ENCODE data around the gene UGGT2. TPM values are rescaled to one million over a fixed set of nuclear protein-coding genes. Genes with fewer than 3 reads are reported as not detected.
"Not testable (repeated sequence)": the region's sequence is repeated elsewhere in the genome, so short reads cannot be mapped to it uniquely, and the experiment has no call there.

The UGGT2 gene
- total and polyA plus RNA-seq, 8 donors, result 24.1 to 50.0 (median 43.3) TPM

- DNase-seq, result no peak
- Histone ChIP-seq H3K36me3 (peaks cover 0 to 4% of the 10 kb centered on the region in 2 donors), H3K4me1 (no peaks in the 10 kb centered on the region), H3K27ac (no peak overlapping the region), H3K9me3 (peaks cover 0 to 6% of the 10 kb centered on the region in 2 donors), H3K4me3 (no peak overlapping the region), H3K27me3 (no peaks in the 10 kb centered on the region)
- ATAC-seq, result no peak
- TF ChIP-seq CTCF (IDR thresholded peaks at IDR 0.05), result no peak
- intact Hi-C loops (cut with DNase I), result no loop called here
Observed at GRCh38 chr13:96002322-96003131, 50.7 kb downstream of the UGGT2 start.

DNA sequence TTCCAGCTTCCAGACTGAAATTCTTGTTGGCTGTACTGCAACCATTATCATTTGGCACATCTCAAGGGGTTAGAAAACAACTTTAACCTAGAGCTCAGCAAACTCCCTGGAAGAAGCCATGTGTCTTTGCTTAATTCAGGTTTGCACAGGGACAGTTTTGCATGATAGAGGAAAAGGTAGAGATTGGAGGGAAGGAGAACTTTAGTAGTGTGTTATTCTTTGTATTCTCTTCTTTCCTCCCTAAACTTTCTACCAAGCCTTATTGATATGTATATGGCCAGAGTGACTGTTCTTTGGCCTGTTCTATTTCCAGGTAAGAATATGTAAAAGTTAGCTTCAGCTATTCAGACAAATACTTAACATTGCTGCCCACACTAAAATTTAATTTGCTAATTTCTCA lies 53.1 kb downstream of the UGGT2 start:
- no peaks in the 10 kb centered on the region for H3K9me3 ChIP-seq
- ATAC-seq (no peak), DNase-seq (no peak)
- no peak overlapping the region for H3K4me3 ChIP-seq
- H3K27me3 ChIP-seq, result no peaks in the 10 kb centered on the region
- H3K27ac ChIP-seq, result no peak overlapping the region
- intact Hi-C loops (cut with DNase I), result no loop called here
- H3K36me3 ChIP-seq, result no peaks in the 10 kb centered on the region
- no peaks in the 10 kb centered on the region for H3K4me1 ChIP-seq
- TF ChIP-seq CTCF (IDR thresholded peaks at IDR 0.05), result no peak

GRCh38 chr13:95987841-95988240 lies 65.4 kb downstream of the UGGT2 start:
- intact Hi-C loops (cut with DNase I), result no loop called here
- ATAC-seq (no peak), DNase-seq (no peak)
- Histone ChIP-seq H3K4me1 (no peaks in the 10 kb centered on the region), H3K4me3 (no peak overlapping the region), H3K9me3 (no peaks in the 10 kb centered on the region), H3K27ac (no peak overlapping the region), H3K36me3 (no peaks in the 10 kb centered on the region), H3K27me3 (no peaks in the 10 kb centered on the region)
- no peak for TF ChIP-seq CTCF (IDR thresholded peaks at IDR 0.05)

DNA sequence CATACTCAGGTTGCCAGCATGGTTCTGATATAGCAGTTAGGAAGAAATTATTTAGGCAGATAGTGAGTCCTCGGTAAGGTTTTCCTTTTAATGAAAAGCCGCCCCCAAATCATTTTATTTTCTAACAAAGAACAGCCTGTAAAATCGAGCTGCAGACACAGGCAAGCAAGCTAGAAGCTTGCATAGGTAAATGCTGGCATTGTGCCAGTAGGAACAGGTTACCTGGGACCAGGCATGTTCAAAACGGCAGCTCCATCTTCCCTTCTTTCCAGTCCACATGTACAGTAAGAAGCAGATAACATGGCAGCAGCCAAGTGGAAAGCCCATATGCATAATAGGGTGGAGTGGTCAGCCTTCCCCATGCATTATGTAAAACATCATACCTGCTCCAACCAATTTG lies 71.1 kb downstream of the UGGT2 start:
- DNase-seq, result no peak
- intact Hi-C loops (cut with DNase I), result no loop called here
- no peak overlapping the region for H3K27ac ChIP-seq

DNA sequence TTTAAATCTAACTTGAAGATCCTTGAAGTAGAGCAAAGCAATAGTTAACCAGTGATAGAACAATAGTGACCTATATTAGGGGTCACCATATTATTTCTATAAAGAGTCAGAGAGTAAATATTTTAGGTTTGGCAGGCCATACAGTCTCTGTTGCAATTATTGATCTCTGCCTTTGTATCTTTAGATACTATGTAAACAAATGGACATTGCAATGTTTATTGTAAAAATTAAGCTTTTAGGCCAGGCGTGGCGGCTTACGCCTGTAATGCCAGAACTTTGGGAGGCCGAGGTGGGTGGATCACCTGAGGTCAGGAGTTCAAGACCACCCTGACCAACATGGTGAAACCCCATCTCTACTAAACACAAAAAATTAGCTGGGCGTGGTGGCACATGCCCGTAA lies 80.5 kb downstream of the UGGT2 start:
- intact Hi-C loops (cut with DNase I); H3K4me3 ChIP-seq; H3K27me3 ChIP-seq; H3K27ac ChIP-seq; ATAC-seq; H3K36me3 ChIP-seq; H3K4me1 ChIP-seq; H3K9me3 ChIP-seq; DNase-seq: not testable (repeated sequence)

More for the DNA sequence above, 71.1 kb downstream of the UGGT2 start:
- no peaks in the 10 kb centered on the region for H3K4me1 ChIP-seq
- ATAC-seq, result no peak
- no peak overlapping the region for H3K4me3 ChIP-seq
- no peaks in the 10 kb centered on the region for H3K9me3 ChIP-seq
- H3K27me3 ChIP-seq, result no peaks in the 10 kb centered on the region
- H3K36me3 ChIP-seq, result no peaks in the 10 kb centered on the region
- no peak for TF ChIP-seq CTCF (IDR thresholded peaks at IDR 0.05)

DNA sequence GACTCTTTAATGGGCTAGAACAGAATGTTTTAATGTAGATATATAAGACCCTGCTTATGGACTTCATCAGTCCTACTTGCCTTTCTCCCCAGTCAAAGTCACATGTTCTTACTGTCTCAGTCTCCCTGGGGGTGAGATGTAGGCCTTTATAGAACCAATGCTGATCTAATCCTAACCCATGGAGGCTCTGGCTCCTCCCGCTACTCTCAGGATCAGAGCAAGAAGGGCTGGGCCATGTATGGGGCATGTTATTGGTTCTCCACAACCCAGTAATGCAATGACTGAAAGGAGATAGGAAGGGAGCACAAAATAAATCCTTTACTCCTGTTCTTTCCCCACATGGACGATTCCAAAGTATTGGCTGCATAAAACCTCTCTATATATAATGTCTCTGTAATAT lies 82.3 kb downstream of the UGGT2 start:
- no peak overlapping the region for H3K27ac ChIP-seq
- ATAC-seq (no peak), DNase-seq (no peak)
- H3K4me3 ChIP-seq, result no peak overlapping the region
- H3K9me3 ChIP-seq, result peaks cover 0 to 3% of the 10 kb centered on the region in 2 donors
- peaks cover 0 to 5% of the 10 kb centered on the region in 2 donors for H3K36me3 ChIP-seq
- H3K4me1 ChIP-seq, result no peaks in the 10 kb centered on the region
- H3K27me3 ChIP-seq, result no peaks in the 10 kb centered on the region
- TF ChIP-seq CTCF (IDR thresholded peaks at IDR 0.05), result no peak
- intact Hi-C loops (cut with DNase I), result no loop called here
